Endothelial cell (in vitro differentiated cells): ENCODE results near the gene PPP1R1C. TPM values are rescaled to one million over a fixed set of nuclear protein-coding genes. Genes with fewer than 3 reads are reported as not detected.

ENCODE experiments used
- DNase-seq: peaks from one replicate; pipeline ENCODE4 v3.0.0; 2021; ENCODE audit warnings: low spot score
- H3K27ac Mint-ChIP-seq: one replicate; pipeline ENCODE4 v1.8.0; 2021; ENCODE audit warnings: mixed read lengths, inconsistent platforms; ENCODE audit not compliant: unreplicated experiment
- H3K27me3 Mint-ChIP-seq: one replicate; pipeline ENCODE4 v1.8.0; 2021; ENCODE audit warnings: mild to moderate bottlenecking, moderate library complexity, mixed read lengths, inconsistent platforms; ENCODE audit not compliant: unreplicated experiment
- H3K36me3 Mint-ChIP-seq: one replicate; pipeline ENCODE4 v1.8.0; 2021; ENCODE audit warnings: mild to moderate bottlenecking, low read depth, mixed read lengths, inconsistent platforms; ENCODE audit not compliant: unreplicated experiment
- H3K4me1 Mint-ChIP-seq: one replicate; pipeline ENCODE4 v1.8.0; 2021; ENCODE audit warnings: mild to moderate bottlenecking, mixed read lengths, inconsistent platforms; ENCODE audit not compliant: unreplicated experiment
- H3K4me3 Mint-ChIP-seq: one replicate; pipeline ENCODE4 v1.8.0; 2021; ENCODE audit warnings: mild to moderate bottlenecking, mixed read lengths, inconsistent platforms; ENCODE audit not compliant: unreplicated experiment
- H3K9me3 Mint-ChIP-seq: one replicate; pipeline ENCODE4 v1.8.0; 2021; ENCODE audit warnings: mixed read lengths, inconsistent platforms; ENCODE audit not compliant: unreplicated experiment
- total RNA-seq: library from RNA; stranded (reverse); fragmentation: NEBNext Ultra II Directional; extraction: Animal tissue kit (Norgen Biotek cat#: 25700); gene quantifications from one replicate; pipeline ENCODE4 v1.2.1, GENCODE V29; 2021; ENCODE audit not compliant: unreplicated experiment
- TF ChIP-seq, protein P1 (sequence below): fragments of 200-600 bp; sonication (generic); IDR thresholded peaks from one replicate; pipeline ENCODE4 v1.5.0; 2021; ENCODE audit warnings: antibody characterized with exemption; ENCODE audit not compliant: unreplicated experiment

PPP1R1C gene
- total RNA-seq, 1 donor from 2014 or later: 0.97 TPM

DNA sequence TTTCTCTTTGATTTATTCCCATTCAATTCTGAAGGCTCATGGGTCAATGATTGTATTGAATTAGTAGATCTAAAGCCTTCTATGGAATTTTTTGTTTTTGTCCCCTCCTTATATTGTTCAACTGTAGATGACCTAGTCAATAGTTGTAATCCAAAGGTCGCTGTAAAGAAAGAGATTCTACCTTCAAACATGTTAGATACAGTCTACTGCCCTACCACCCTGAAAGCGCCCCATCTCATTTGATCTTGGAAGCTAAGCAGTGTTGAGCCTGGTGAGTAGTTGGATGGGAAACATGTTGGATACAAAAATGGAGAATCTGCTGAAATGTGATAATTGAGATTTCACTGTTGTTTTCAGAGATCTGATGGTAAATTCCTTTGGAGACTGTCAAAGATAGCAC, 63.0 kb downstream of the PPP1R1C start:
- Mint-ChIP-seq H3K27ac (no peak overlapping the region), H3K27me3 (no peaks in the 10 kb centered on the region), H3K4me1 (no peaks in the 10 kb centered on the region), H3K9me3 (no peaks in the 10 kb centered on the region), H3K36me3 (no peaks in the 10 kb centered on the region), H3K4me3 (no peak overlapping the region)
- no peak for DNase-seq
- TF ChIP-seq, protein P1, sequence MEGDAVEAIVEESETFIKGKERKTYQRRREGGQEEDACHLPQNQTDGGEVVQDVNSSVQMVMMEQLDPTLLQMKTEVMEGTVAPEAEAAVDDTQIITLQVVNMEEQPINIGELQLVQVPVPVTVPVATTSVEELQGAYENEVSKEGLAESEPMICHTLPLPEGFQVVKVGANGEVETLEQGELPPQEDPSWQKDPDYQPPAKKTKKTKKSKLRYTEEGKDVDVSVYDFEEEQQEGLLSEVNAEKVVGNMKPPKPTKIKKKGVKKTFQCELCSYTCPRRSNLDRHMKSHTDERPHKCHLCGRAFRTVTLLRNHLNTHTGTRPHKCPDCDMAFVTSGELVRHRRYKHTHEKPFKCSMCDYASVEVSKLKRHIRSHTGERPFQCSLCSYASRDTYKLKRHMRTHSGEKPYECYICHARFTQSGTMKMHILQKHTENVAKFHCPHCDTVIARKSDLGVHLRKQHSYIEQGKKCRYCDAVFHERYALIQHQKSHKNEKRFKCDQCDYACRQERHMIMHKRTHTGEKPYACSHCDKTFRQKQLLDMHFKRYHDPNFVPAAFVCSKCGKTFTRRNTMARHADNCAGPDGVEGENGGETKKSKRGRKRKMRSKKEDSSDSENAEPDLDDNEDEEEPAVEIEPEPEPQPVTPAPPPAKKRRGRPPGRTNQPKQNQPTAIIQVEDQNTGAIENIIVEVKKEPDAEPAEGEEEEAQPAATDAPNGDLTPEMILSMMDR: no peak

DNA sequence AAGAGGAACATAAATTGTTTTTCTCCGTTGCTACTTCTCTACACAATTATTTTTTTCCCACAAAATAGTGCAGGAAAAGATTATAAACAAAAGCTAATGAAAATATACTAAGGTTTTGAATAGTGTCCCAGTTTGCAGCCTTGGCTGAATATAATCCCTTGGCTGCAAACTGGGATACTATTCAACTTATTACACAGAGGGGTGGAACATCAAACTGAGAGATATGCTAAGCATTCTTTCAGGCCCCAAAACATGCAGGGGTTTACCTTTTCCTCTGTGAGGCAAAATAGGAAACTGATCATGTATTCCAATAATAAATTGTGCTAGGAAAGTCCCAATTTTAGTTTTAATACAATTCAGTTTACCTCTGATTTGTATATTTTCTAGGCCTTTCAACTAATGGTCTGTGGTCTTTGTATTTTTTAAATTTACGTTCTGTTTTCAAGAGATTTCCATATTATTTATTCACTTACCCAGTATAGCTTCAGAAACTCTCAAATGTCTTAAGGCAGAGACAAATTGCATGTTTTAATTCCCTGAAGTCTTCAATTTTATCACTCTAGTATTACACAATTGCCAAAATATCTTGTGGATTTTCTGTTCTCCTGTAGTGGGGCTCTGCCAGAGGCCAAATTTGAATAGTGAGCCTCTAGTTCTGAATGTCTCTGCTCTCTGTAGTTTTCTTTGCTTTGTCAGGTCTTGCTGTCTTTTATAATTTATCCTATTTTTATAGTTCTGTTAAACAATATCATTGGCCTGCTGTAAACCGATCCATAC, 63.9 kb downstream of the PPP1R1C start:
- Mint-ChIP-seq H3K4me1 (no peaks in the 10 kb centered on the region), H3K36me3 (no peaks in the 10 kb centered on the region), H3K9me3 (no peaks in the 10 kb centered on the region), H3K27ac (no peak overlapping the region), H3K27me3 (no peaks in the 10 kb centered on the region), H3K4me3 (no peak overlapping the region)
- no peak for DNase-seq
- TF ChIP-seq, protein P1: no peak

DNA sequence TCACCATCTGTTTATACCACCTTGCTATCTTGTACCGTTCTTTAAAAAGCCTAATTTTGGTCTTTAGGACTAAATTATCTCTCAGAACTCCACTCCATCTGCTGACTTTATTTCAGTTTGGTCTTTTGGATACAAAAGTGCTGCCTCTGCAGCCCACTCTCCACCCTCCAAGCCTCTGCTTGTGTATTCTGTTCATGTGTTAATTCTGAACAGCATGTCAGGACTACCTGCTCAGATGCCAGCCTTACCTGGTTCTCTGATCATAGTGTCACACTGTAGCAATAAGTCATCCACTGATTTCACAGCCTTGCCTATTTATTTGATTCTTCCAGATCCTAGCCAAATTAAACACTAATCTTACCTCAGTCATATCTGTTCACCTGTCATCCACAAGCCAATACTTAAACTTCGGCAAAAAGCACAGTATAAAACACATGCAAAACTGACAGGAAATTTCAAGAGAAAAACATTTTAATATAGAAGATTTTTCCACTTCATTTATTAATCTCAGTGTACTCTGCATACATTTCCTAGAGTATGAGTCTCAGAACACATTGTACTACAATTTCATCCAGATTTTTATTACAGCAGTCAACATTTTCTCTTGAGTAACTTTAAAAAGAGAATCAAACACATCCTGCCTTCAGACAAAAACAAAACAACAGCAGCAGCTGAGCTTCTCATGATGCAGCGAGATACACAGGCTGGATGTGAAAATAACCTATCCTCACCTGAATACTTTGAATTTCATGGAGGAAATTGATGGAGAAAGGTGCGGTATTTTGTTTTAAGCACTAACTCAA, 64.9 kb downstream of the PPP1R1C start:
- DNase-seq: no peak
- Mint-ChIP-seq H3K4me1 (no peaks in the 10 kb centered on the region), H3K4me3 (no peak overlapping the region), H3K27ac (no peak overlapping the region), H3K9me3 (no peaks in the 10 kb centered on the region), H3K36me3 (no peaks in the 10 kb centered on the region), H3K27me3 (no peaks in the 10 kb centered on the region)
- TF ChIP-seq, protein P1: no peak

DNA sequence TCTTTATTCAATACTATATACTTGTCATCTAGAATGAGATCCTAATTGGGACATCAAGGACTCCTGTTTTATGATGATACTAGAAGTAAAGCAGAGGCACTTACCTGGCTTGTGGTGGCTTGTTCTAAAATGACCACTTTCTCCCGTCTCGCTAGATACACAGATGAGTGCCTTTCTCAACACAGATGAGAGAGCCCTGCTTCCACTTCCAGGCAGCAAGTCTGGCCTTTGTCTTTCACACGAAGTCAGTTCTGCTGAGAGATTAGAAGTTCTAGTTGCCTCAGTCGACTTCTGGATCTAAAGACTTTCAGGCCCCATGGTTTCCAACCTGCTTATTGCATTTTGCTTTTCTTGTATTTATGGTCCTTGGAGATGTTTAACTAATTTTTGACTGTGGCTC, 70.3 kb downstream of the PPP1R1C start:
- Mint-ChIP-seq H3K9me3 (no peaks in the 10 kb centered on the region), H3K4me3 (no peak overlapping the region), H3K27ac (no peak overlapping the region), H3K4me1 (no peaks in the 10 kb centered on the region), H3K27me3 (no peaks in the 10 kb centered on the region), H3K36me3 (no peaks in the 10 kb centered on the region)
- no peak for DNase-seq
- TF ChIP-seq, protein P1: no peak

DNA sequence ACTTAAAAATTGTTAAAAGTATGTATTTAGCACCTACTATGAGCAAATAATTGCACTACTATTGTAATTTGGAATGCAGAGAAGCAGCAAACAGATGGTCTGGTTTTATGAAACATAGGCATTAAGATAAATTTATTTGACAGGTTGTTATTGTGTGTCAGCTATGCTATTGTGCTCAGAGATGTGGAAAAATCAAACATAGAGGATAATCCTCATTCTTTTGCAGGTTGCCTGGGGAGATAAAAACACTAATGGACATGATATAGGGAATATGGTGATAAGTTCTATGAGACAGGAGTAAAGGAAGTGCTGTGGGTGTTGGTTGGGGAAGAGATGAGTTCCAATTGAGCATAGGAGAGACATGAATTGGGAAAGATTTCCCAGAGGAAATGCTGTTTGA, 71.3 kb downstream of the PPP1R1C start:
- TF ChIP-seq, protein P1: no peak
- H3K27me3 Mint-ChIP-seq: no peaks in the 10 kb centered on the region
- H3K36me3 Mint-ChIP-seq: no peaks in the 10 kb centered on the region
- no peaks in the 10 kb centered on the region for H3K9me3 Mint-ChIP-seq
- no peak for DNase-seq
- no peak overlapping the region for H3K4me3 Mint-ChIP-seq
- no peaks in the 10 kb centered on the region for H3K4me1 Mint-ChIP-seq
- no peak overlapping the region for H3K27ac Mint-ChIP-seq
